GM12878 (cell line): Measurements from ENCODE around the gene IL17RB. TPM values are rescaled to one million over a fixed set of nuclear protein-coding genes. Genes with fewer than 3 reads are reported as not detected.

Source experiments
- CBX3 ChIP-seq: fragments of 200-600 bp; sonication (generic); IDR thresholded peaks from 2 replicates; pipeline ENCODE4 v1.6.1; 2016; ENCODE audit warnings: low read depth, borderline replicate concordance
- E4F1 ChIP-seq: fragments of 450-650 bp; IDR thresholded peaks from 2 replicates; pipeline ENCODE4 v1.6.1; 2018; ENCODE audit warnings: borderline replicate concordance, mild to moderate bottlenecking; ENCODE audit not compliant: partially characterized antibody
- EGR1 ChIP-seq, 2 experiments: IDR thresholded peaks; 1 replicate in 1 of 2; 2 replicates in 1 of 2; pipeline ENCODE4 v1.6.1; 2011 to 2012; ENCODE audit warnings: low read depth in 2 of 2, low read length in 2 of 2, borderline replicate concordance in 1 of 2, mild to moderate bottlenecking in 1 of 2, moderate library complexity in 1 of 2
- HDAC6 ChIP-seq: fragments of 200-600 bp; sonication (generic); IDR thresholded peaks from one replicate; pipeline ENCODE4 v1.8.0; 2017; ENCODE audit warnings: antibody characterized with exemption; ENCODE audit not compliant: unreplicated experiment
- MTA3 ChIP-seq: IDR thresholded peaks from 2 replicates; pipeline ENCODE4 v1.6.1; 2012; ENCODE audit warnings: low read length, inconsistent platforms, borderline replicate concordance
- polyA plus RNA-seq, 11 experiments: library from polyadenylated mRNA; depleted of rRNA in 4 of 11; unstranded in 6 of 11; stranded (reverse) in 5 of 11; fragments of >200 nt; fragmentation: Nextera tagmentation in 4 of 11; fragmentation: Illumina TruSeq in 1 of 11; extraction: Ambion mirVana in 4 of 11; extraction: Trizol in 1 of 11; gene quantifications; 1 replicate in 1 of 11; 2 replicates in 10 of 11; pipeline versions ENCODE4 v1.2.1 to v1.2.3, GENCODE V29; 2011 to 2016; ENCODE audit warnings: inconsistent platforms in 2 of 11, missing spikeins in 2 of 11, low read depth in 1 of 11
- total RNA-seq, 4 experiments: library from RNA; depleted of rRNA in 3 of 4; stranded (reverse); fragments of >200 nt in 3 of 4; fragmentation: Illumina TruSeq in 1 of 4; extraction: Trizol in 1 of 4; gene quantifications; 2 replicates each; pipeline versions ENCODE4 v1.2.1 to v1.2.3, GENCODE V29; 2013 to 2021
- TF ChIP-seq, protein P1 (sequence below): IDR thresholded peaks from 2 replicates; pipeline ENCODE4 v1.6.1; 2012; ENCODE audit warnings: low read length, inconsistent platforms
- TF ChIP-seq, protein P2 (sequence below): fragments of 450-650 bp; IDR thresholded peaks from 2 replicates; pipeline ENCODE4 v1.6.1; 2014; ENCODE audit warnings: mild to moderate bottlenecking
- TF ChIP-seq, protein P3 (sequence below): fragments of 450-650 bp; formaldehyde crosslinking; IDR thresholded peaks from 2 replicates; pipeline ENCODE4 v1.5.0; 2022; ENCODE audit warnings: mild to moderate bottlenecking, missing genetic modification characterization
- TF ChIP-seq, protein P4 (sequence below): fragments of 450-650 bp; IDR thresholded peaks from 2 replicates; pipeline ENCODE4 v1.6.1; 2017; ENCODE audit warnings: mild to moderate bottlenecking, moderate library complexity

Gene IL17RB
- total and polyA plus RNA-seq, 10 of the 15 experiments (the other 5 are each of a cell fraction or from before 2014, with no cell fraction given): 1.9 to 17.2 (median 2.9) TPM

- TF ChIP-seq E4F1 (no peak), MTA3 (no peak), HDAC6 (no peak), CBX3 (no peak), EGR1 (IDR thresholded peaks at IDR 0.05; ENCODE audit: borderline replicate concordance in 1 of 2, low read depth in 2 of 2, low read length in 2 of 2) (no peak)
- TF ChIP-seq, protein P1, sequence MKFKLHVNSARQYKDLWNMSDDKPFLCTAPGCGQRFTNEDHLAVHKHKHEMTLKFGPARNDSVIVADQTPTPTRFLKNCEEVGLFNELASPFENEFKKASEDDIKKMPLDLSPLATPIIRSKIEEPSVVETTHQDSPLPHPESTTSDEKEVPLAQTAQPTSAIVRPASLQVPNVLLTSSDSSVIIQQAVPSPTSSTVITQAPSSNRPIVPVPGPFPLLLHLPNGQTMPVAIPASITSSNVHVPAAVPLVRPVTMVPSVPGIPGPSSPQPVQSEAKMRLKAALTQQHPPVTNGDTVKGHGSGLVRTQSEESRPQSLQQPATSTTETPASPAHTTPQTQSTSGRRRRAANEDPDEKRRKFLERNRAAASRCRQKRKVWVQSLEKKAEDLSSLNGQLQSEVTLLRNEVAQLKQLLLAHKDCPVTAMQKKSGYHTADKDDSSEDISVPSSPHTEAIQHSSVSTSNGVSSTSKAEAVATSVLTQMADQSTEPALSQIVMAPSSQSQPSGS: no peak
- TF ChIP-seq, protein P2, sequence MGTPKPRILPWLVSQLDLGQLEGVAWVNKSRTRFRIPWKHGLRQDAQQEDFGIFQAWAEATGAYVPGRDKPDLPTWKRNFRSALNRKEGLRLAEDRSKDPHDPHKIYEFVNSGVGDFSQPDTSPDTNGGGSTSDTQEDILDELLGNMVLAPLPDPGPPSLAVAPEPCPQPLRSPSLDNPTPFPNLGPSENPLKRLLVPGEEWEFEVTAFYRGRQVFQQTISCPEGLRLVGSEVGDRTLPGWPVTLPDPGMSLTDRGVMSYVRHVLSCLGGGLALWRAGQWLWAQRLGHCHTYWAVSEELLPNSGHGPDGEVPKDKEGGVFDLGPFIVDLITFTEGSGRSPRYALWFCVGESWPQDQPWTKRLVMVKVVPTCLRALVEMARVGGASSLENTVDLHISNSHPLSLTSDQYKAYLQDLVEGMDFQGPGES: no peak
- TF ChIP-seq, protein P3, sequence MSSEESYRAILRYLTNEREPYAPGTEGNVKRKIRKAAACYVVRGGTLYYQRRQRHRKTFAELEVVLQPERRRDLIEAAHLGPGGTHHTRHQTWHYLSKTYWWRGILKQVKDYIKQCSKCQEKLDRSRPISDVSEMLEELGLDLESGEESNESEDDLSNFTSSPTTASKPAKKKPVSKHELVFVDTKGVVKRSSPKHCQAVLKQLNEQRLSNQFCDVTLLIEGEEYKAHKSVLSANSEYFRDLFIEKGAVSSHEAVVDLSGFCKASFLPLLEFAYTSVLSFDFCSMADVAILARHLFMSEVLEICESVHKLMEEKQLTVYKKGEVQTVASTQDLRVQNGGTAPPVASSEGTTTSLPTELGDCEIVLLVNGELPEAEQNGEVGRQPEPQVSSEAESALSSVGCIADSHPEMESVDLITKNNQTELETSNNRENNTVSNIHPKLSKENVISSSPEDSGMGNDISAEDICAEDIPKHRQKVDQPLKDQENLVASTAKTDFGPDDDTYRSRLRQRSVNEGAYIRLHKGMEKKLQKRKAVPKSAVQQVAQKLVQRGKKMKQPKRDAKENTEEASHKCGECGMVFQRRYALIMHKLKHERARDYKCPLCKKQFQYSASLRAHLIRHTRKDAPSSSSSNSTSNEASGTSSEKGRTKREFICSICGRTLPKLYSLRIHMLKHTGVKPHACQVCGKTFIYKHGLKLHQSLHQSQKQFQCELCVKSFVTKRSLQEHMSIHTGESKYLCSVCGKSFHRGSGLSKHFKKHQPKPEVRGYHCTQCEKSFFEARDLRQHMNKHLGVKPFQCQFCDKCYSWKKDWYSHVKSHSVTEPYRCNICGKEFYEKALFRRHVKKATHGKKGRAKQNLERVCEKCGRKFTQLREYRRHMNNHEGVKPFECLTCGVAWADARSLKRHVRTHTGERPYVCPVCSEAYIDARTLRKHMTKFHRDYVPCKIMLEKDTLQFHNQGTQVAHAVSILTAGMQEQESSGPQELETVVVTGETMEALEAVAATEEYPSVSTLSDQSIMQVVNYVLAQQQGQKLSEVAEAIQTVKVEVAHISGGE (CRISPR knock-in tag): no peak
- TF ChIP-seq, protein P4, sequence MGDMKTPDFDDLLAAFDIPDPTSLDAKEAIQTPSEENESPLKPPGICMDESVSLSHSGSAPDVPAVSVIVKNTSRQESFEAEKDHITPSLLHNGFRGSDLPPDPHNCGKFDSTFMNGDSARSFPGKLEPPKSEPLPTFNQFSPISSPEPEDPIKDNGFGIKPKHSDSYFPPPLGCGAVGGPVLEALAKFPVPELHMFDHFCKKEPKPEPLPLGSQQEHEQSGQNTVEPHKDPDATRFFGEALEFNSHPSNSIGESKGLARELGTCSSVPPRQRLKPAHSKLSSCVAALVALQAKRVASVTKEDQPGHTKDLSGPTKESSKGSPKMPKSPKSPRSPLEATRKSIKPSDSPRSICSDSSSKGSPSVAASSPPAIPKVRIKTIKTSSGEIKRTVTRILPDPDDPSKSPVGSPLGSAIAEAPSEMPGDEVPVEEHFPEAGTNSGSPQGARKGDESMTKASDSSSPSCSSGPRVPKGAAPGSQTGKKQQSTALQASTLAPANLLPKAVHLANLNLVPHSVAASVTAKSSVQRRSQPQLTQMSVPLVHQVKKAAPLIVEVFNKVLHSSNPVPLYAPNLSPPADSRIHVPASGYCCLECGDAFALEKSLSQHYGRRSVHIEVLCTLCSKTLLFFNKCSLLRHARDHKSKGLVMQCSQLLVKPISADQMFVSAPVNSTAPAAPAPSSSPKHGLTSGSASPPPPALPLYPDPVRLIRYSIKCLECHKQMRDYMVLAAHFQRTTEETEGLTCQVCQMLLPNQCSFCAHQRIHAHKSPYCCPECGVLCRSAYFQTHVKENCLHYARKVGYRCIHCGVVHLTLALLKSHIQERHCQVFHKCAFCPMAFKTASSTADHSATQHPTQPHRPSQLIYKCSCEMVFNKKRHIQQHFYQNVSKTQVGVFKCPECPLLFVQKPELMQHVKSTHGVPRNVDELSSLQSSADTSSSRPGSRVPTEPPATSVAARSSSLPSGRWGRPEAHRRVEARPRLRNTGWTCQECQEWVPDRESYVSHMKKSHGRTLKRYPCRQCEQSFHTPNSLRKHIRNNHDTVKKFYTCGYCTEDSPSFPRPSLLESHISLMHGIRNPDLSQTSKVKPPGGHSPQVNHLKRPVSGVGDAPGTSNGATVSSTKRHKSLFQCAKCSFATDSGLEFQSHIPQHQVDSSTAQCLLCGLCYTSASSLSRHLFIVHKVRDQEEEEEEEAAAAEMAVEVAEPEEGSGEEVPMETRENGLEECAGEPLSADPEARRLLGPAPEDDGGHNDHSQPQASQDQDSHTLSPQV: no peak
These were observed 44.5 kb downstream of the IL17RB start (continued) for GRCh38 chr3:53890726-53891475.
